ENCODE data around the gene CPNE4.

The CPNE4 gene

DNA sequence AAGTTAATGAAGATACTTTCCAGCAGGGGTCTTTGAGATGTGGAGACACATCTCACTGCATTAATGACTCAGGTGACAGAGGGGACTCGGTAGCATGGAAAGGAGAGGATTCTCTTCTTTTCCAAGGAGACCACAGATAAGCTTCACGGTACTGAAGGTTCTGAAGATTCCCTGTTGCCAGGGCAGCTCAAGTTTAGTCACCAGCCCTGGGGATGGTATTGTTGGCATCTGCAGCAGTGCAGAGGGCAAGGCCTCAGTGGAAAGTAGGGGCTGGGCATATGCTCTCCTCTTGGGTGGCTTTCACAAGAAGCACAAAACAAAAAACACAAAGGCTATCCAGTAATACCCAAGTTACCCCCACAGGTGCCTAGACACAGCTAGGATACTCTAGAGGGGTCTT, 494.0 kb downstream of the CPNE4 start:
- DNase-seq (ENCODE audit: insufficient read length, low spot score) (no peak), FAIRE-seq (no peak)
- no peak for TF ChIP-seq POLR2A (IDR thresholded peaks at IDR 0.05; ENCODE audit: low read depth, low read length)

DNA sequence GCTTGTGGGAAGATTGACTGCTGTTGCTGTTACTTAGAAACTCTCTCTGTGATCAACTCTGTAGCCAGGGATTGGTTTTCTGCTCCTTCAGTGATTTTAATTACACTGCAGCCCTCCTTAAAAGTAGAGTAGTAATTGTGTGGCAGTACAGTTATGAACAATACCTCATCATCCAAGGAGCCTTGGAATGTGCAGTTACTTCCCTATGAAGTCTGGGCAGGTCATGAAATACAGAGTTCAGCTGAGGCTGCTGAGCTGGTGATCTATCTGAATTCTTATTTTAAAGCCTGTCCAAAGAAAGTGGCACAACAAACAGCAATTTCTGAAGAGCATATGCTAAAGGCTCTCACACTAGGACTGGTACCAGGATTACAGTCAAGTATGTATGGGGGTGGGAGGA, 494.7 kb downstream of the CPNE4 start:
- no peak for DNase-seq (ENCODE audit: insufficient read length, low spot score)
- no peak for FAIRE-seq
- no peak for TF ChIP-seq POLR2A (IDR thresholded peaks at IDR 0.05; ENCODE audit: low read depth, low read length)

DNA sequence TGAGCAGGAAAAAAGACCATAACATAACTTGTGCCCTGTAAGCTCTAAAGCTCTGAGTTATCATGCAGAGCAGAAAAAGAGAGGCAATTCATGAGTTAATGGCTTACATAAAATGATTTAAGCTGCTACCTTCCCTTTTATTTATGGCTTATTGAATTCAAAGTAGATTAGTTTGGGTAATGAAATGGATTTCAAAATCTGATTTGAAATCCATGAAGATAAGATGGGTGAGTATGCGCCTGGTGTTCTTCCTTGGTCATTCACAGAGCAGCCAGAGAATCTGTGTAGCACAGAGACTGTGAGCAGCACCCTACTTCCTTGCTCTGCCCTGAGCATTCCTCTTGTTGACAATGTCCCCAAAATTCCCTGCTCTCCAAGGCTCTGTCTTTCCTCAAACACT, 495.8 kb downstream of the CPNE4 start:
- FAIRE-seq (no peak), DNase-seq (ENCODE audit: insufficient read length, low spot score) (no peak)
- TF ChIP-seq POLR2A (IDR thresholded peaks at IDR 0.05; ENCODE audit: low read depth, low read length): no peak

DNA sequence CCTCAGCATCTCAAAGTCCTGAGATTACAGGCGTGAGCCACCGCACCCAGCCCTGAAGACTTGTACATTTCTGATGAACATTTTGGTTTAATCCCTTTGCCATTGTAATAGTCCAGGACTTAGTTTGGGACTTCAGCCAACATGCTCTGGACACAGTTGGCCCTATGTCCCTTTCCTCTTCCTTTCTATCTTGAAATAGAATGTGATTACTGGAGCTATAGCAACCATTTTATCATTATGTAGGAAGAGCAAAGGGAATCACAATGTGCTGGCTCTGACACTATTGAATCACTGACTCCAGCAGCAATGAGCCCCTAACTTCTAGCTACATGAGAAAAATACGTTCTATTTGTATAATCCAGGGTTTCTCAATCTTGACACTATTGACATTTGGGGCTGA, 497.3 kb downstream of the CPNE4 start:
- no peak for FAIRE-seq
- no peak for DNase-seq (ENCODE audit: insufficient read length, low spot score)
- no peak for TF ChIP-seq POLR2A (IDR thresholded peaks at IDR 0.05; ENCODE audit: low read depth, low read length)

DNA sequence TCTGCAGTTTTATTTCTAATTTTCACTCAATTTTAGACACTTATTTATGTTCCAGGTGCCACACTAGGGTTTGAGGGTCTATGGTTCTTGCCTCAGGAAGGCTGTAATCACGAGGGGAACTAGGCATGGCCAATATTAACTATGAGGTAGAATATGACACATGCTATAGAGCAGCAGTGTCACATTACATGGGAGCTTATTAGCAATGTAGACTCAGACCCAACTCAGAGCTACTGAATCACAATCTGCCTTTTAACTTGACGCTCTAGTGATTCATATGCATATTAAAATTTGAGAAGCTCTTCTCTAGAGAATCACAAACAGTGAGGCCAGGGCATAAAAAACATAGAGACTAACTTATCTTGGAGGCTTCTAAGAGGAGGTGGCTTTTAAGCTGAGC, 499.2 kb downstream of the CPNE4 start:
- FAIRE-seq: peak; percentile 30
- DNase-seq (ENCODE audit: insufficient read length, low spot score): peak; percentile 12
- TF ChIP-seq POLR2A (IDR thresholded peaks at IDR 0.05; ENCODE audit: low read depth, low read length): no peak

DNA sequence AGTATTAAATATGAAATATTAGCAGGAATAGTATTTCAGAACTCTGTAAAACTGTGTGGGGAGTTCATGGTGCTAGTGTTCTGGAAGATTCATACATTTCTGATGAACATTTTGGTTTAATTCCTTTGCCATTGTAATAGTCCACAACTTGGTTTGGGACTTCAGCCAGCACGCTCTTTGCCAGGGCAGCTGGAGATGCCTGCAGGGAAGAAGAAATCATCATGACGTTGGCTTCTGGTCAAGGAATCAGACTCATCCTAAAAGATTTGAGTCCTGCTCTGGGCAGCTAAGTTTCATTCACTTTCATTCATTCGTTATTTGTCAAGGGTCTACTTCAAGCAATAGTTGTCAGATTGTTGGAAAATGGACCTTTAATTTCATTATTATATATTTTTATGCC, 499.7 kb downstream of the CPNE4 start:
- FAIRE-seq: no peak
- no peak for TF ChIP-seq POLR2A (IDR thresholded peaks at IDR 0.05; ENCODE audit: low read depth, low read length)
- DNase-seq (ENCODE audit: insufficient read length, low spot score): no peak

DNA sequence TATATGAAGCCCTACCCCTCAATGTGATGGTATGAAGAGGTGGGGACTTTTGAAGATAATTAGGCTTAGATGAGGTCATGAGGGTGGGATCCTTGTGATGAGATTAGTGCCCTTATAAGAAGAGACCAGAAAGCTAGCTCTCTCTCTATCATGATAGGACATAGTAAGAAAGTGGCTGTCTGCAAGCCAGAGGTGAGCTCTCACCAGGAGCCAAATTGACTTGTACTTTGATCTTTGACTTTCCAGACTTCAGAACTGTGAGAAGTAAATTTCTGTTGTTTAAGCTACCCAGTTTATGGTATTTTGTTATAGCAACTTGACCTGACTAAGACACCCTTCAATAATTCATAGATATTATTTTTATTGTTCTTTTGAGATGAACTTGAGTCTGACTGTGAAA, 502.2 kb downstream of the CPNE4 start:
- no peak for DNase-seq (ENCODE audit: insufficient read length, low spot score)
- no peak for TF ChIP-seq POLR2A (IDR thresholded peaks at IDR 0.05; ENCODE audit: low read depth, low read length)
- FAIRE-seq: no peak

DNA sequence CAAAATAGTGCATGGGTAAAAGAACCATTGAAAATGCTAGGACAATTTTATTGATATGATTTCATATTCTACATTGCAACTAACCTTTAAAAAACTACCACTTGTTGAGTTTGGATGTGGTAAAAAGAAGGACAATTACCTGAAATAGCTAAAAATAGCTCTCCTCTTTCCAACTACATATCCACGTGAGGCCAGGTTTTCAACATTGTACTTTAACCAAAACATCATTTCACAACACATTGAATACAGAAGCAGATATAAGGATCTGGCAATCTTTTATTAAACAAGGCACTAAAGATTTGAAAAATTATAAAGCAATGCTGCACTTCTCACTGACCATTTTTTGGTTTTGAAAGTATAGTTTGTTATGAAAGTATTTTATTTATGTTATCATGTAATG, 504.0 kb downstream of the CPNE4 start:
- TF ChIP-seq POLR2A (IDR thresholded peaks at IDR 0.05; ENCODE audit: low read depth, low read length): no peak
- DNase-seq (ENCODE audit: insufficient read length, low spot score) (no peak), FAIRE-seq (no peak)

DNA sequence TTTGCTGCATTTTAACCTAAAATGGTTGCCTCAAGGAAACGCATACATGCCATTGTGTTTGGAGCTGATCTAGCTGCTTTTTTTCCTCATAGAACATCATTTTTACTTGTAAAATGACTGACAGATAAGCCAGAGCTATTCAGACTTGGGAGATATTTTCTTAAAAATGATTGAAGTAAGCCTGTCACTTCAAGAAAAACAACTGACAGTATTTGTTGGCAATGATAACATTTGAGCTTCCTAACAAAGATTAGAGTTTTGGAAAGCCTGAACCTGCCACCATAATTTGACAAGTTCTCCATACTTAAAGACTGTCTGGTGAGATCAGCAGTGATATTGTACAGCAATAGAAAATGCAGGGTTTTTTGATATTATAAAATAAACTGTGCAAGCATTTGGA, 504.4 kb downstream of the CPNE4 start:
- TF ChIP-seq POLR2A (IDR thresholded peaks at IDR 0.05; ENCODE audit: low read depth, low read length): no peak
- FAIRE-seq (no peak), DNase-seq (ENCODE audit: insufficient read length, low spot score) (no peak)

DNA sequence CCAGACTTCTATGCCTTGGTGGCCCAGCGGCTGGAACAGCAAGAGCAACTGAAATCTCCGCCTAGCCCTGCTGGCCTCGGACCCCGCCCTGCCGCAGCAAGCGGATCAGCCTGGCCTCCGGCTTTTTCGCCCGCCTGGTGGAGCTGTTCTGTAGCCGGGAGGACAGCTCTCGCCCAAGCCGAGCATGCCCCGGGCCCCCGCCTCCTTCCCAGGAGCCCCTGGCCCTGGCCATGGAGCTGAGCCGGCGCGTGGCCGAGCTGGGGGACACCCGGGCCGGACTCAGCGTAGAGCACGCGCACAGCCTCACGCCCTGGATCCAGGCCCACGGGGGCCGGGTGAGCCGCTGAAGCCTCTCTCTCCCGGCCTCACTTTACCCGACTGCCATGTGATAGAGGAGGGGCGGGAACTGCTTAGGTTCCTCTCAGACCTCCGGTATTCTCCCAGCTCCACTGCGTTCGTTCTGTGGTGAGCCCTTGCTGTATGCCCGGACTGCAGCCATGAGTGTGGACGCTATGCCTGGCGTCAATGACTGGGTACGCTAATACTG, 507.9 kb downstream of the CPNE4 start:
- DNase-seq (ENCODE audit: insufficient read length, low spot score) (no peak), FAIRE-seq (no peak)

DNA sequence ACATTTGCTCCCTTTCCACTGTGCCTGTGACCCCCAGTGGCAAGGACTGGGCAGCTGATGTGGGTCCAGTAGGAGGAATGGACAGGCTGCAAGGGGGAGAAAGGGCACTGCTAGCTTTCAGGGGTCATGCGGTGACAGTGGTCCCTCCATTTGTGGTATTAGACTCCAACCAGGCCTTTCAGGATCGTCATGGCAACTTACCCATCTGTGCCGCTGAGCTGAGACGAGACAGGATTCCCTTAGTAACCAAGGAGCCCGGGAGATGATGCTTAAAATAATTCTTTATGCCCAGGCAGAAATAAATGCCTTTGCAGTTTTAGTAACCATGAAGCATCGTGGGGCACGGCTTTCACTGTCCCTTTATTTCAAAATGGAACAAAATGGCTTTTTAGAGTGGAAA, 516.1 kb downstream of the CPNE4 start:
- FAIRE-seq (no peak), DNase-seq (ENCODE audit: insufficient read length, low spot score) (no peak)
- no peak for TF ChIP-seq POLR2A (IDR thresholded peaks at IDR 0.05; ENCODE audit: low read depth, low read length)

More for the DNA sequence above, 507.9 kb downstream of the CPNE4 start:
- TF ChIP-seq POLR2A (IDR thresholded peaks at IDR 0.05; ENCODE audit: low read depth, low read length): no peak

DNA sequence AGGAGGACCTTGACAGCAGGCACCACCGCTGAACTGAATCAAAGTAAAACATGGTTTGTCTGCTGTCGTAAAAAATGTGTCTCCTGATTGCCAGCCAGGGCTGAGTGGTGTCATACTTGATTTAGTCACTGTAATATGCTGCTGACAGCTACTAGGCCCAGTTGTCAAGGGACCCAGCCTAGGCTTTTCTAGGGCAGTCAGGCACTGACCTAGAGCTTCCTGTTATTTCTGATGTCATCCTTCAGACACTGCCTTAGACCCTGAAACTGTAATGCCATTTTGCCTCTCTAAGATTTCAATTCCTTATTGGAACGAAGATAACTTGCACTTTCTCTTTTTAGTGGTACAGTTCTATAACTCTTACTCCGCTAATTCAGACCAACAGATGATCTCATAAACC, 529.4 kb downstream of the CPNE4 start:
- no peak for TF ChIP-seq POLR2A (IDR thresholded peaks at IDR 0.05; ENCODE audit: low read depth, low read length)
- no peak for FAIRE-seq
- DNase-seq (ENCODE audit: insufficient read length, low spot score): no peak

DNA sequence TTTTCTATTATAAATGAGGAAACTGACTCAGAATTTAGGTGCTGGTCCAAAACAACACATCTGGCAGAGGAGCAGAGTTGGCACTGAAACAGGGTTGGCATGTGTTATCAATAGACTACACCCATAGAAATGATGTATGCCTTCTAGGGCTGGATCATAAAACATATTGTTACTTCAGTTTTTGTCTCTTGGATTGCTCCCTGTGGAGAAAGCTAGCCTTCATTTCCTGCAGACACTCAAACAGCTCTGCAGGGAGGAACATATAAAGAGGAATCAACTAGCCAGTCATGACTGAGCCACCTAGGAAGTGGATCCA, 531.5 kb downstream of the CPNE4 start:
- no peak for TF ChIP-seq POLR2A (IDR thresholded peaks at IDR 0.05; ENCODE audit: low read depth, low read length)
- no peak for DNase-seq (ENCODE audit: insufficient read length, low spot score)
- FAIRE-seq: no peak

DNA sequence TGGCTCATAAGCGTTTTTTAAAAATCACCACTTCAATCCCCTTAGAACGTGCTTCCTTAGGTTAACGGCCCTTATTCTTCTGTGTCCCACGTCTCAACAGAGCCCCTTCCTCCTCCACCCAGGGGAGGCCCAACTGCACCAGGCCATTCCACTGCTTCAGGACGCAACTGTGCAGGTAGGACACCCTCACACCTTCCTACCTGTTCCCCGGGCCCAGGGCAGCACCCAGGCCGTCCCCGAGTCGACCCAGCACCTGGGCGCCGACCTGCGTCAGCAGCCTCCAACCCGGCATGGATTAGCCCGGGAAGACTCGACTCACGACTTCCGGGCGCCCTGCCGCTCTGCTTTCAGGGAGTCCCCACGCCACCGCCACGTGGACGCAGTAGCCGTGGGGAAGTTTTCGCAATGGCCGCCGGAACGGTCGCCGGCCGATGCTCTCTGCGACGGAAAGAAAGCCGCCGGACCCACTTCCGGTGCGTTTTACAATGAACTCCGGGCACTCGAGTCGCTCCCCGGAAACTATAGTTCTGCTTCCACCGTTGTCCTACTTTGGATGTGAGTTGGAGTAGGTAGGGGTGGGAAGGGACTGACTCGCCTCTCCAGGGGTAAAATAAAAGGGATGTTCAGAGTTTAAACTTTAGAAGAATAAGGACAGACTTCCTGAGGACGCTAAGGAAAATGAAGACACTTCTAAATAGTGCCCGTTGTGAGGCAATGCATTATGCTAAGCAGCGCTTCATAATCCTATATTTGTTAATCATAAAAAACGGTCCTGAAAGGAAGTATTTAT, 532.1 kb downstream of the CPNE4 start, which contains the start of gene MRPL3:
MRPL3 (minus strand) TSS at position 442 of the 790 bp plus-strand sequence; CDS start at position 292, 150 bp downstream.
- TF ChIP-seq POLR2A (IDR thresholded peaks at IDR 0.05; ENCODE audit: low read depth, low read length): peak; percentile 52
- FAIRE-seq (no peak), DNase-seq (ENCODE audit: insufficient read length, low spot score) (peak; percentile 51)

DNA sequence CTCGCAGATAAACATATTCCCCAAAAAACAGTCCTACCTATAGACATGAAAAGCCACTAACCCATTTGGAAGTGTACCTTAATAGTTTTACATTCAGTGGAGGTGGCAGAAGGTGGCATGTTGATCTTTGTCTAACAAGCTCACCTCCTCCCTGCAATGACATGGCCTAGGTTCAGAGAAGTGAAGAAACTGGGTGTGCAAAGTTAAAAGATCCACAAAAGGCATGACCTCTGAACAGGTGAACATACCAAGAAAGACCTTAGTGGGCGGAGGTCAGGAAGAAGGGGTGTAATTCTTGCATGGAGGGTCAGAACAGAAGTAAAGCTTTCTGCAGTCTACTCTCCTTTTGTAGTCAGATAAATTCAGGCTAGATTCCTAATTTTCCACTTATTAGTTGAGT, 532.9 kb downstream of the CPNE4 start:
- DNase-seq (ENCODE audit: insufficient read length, low spot score): no peak
- FAIRE-seq: no peak

More for the DNA sequence above, 532.9 kb downstream of the CPNE4 start:
- TF ChIP-seq POLR2A (IDR thresholded peaks at IDR 0.05; ENCODE audit: low read depth, low read length): no peak

Measured in H54 (cell line).